ENCODE data around the gene CACNA2D3.

Gene CACNA2D3

GRCh38 chr3:55118451-55118850, 996.1 kb downstream of the CACNA2D3 start:
- TF ChIP-seq CTCF (IDR thresholded peaks at IDR 0.05), result no peak

GRCh38 chr3:55119268-55119667, 996.9 kb downstream of the CACNA2D3 start:
- TF ChIP-seq CTCF (IDR thresholded peaks at IDR 0.05), result no peak

GRCh38 chr3:55122312-55122711, 1000.0 kb downstream of the CACNA2D3 start:
- no peak for TF ChIP-seq CTCF (IDR thresholded peaks at IDR 0.05)

Data from LNCAP (cell line).